C4-2B (cell line): Measurements from ENCODE around the gene SGTA.
"Not testable (repeated sequence)": the region's sequence is repeated elsewhere in the genome, so short reads cannot be mapped to it uniquely, and the experiment has no call there.

Experiments
- CTCF ChIP-seq: fragments of 450-650 bp; conservative IDR thresholded peaks from 2 replicates; pipeline ENCODE4 v1.5.1; 2017; ENCODE audit warnings: mild to moderate bottlenecking
- ZFX ChIP-seq: fragments of 450-650 bp; IDR thresholded peaks from 2 replicates; pipeline ENCODE4 v1.6.1; 2017

GRCh38 chr19:2792666-2793065, 9.6 kb upstream of the SGTA start:
- TF ChIP-seq CTCF, ZFX: not testable (repeated sequence)
